ENCODE data around the gene ADPRHL1.

Gene ADPRHL1

GRCh38 chr13:113367020-113367560 lies 86.2 kb downstream of the ADPRHL1 start:
- DNase-seq: no peak

- no peak for DNase-seq
These were observed 87.2 kb downstream of the ADPRHL1 start for GRCh38 chr13:113365971-113366588.

GRCh38 chr13:113365583-113365970 lies 87.7 kb downstream of the ADPRHL1 start:
- DNase-seq: no peak

GRCh38 chr13:113364901-113365582 lies 88.2 kb downstream of the ADPRHL1 start:
- no peak for DNase-seq

GRCh38 chr13:113364311-113364889 lies 88.9 kb downstream of the ADPRHL1 start:
- no peak for DNase-seq

GRCh38 chr13:113361406-113361805 lies 91.9 kb downstream of the ADPRHL1 start:
- no peak for DNase-seq

GRCh38 chr13:113360446-113360845 lies 92.8 kb downstream of the ADPRHL1 start:
- no peak for DNase-seq

GRCh38 chr13:113359571-113359970 lies 93.7 kb downstream of the ADPRHL1 start:
- DNase-seq: no peak

- DNase-seq: no peak
These were observed 94.6 kb downstream of the ADPRHL1 start for GRCh38 chr13:113358653-113359190.

GRCh38 chr13:113357529-113357928 lies 95.8 kb downstream of the ADPRHL1 start:
- DNase-seq: no peak

- no peak for DNase-seq
These were observed 96.7 kb downstream of the ADPRHL1 start for GRCh38 chr13:113356596-113356995.

- DNase-seq: no peak
These were observed 97.7 kb downstream of the ADPRHL1 start for GRCh38 chr13:113355621-113356020.

- DNase-seq: no peak
These were observed 98.3 kb downstream of the ADPRHL1 start for GRCh38 chr13:113354831-113355610.

- no peak for DNase-seq
These were observed 100.0 kb downstream of the ADPRHL1 start for GRCh38 chr13:113353254-113353653.

GRCh38 chr13:113351514-113352026 lies 101.7 kb downstream of the ADPRHL1 start:
- no peak for DNase-seq

- DNase-seq: no peak
These were observed 102.4 kb downstream of the ADPRHL1 start for GRCh38 chr13:113350938-113351335.

- DNase-seq: no peak
These were observed 103.0 kb downstream of the ADPRHL1 start for GRCh38 chr13:113350065-113350937.

Data from NCI-H1417 treated with DMSO at 0.1 percent for 48 hours (cell line).